H1 (cell line): ENCODE measurements around the gene ZNF750. TPM values are rescaled to one million over a fixed set of nuclear protein-coding genes. Genes with fewer than 3 reads are reported as not detected.

Source experiments
- CTCF ChIA-PET: fragments of 300-600 bp; sonication (Branson Sonifier 250); formaldehyde crosslinking; loops from one replicate; lab custom pipeline; 2021; ENCODE audit not compliant: partially characterized antibody; lab: Charles Lee
- POLR2A ChIA-PET: fragments of 300-600 bp; sonication (Branson Sonifier 250); formaldehyde crosslinking; loops from one replicate; lab custom pipeline; 2021; ENCODE audit warnings: inconsistent platforms; ENCODE audit not compliant: partially characterized antibody; lab: Charles Lee
- DNase-seq, 2 experiments: peaks; one replicate each; pipeline versions ENCODE4 v3.0.0 to v3.0.0-alpha.2; 2010 to 2022; ENCODE audit warnings: low spot score in 2 of 2, low read depth in 1 of 2, mixed read lengths in 1 of 2
- FAIRE-seq: peaks from 2 replicates; lab custom pipeline; 2011; peaks lifted over from hg19 to GRCh38; lab: Jason Lieb, UNC
- H2AFZ ChIP-seq: 2 replicates; pipeline ENCODE4 v1.8.1; 2012; ENCODE audit warnings: low read length, inconsistent platforms
- H2AK5ac ChIP-seq: 2 replicates; pipeline ENCODE4 v1.6.1; 2013; ENCODE audit warnings: low read depth, low read length
- H2BK120ac ChIP-seq: replicated peaks from 2 replicates; pipeline ENCODE3; 2013; ENCODE audit warnings: low read depth, low read length, inconsistent platforms
- H2BK12ac ChIP-seq: 2 replicates; pipeline ENCODE4 v1.6.1; 2013; ENCODE audit warnings: low read depth, low read length
- H2BK15ac ChIP-seq: 2 replicates; pipeline ENCODE4 v1.6.1; 2013; ENCODE audit warnings: low read length
- H2BK20ac ChIP-seq: 2 replicates; pipeline ENCODE4 v1.6.1; 2013; ENCODE audit warnings: low read length
- H2BK5ac ChIP-seq: 2 replicates; pipeline ENCODE4 v1.6.1; 2013; ENCODE audit warnings: low read depth, low read length
- H3K14ac ChIP-seq: 2 replicates; pipeline ENCODE4 v1.6.1; 2013; ENCODE audit warnings: inconsistent platforms; ENCODE audit not compliant: insufficient read length
- H3K18ac ChIP-seq: 2 replicates; pipeline ENCODE4 v1.6.1; 2013; ENCODE audit warnings: low read length; ENCODE audit errors: extremely low read depth
- H3K23ac ChIP-seq: 2 replicates; pipeline ENCODE4 v1.6.1; 2013; ENCODE audit warnings: inconsistent platforms; ENCODE audit not compliant: insufficient read length
- H3K23me2 ChIP-seq: 2 replicates; pipeline ENCODE4 v1.6.1; 2013; ENCODE audit warnings: low read depth, low read length
- H3K27ac ChIP-seq: 2 replicates; pipeline ENCODE4 v1.6.1; 2011; ENCODE audit warnings: low read depth, low read length, inconsistent platforms
- H3K27me3 ChIP-seq, 4 experiments: replicated peaks in 1 of 4; 1 replicate in 1 of 4; 2 replicates in 3 of 4; pipeline versions ENCODE4 v1.6.1 to v1.8.1; 2011 to 2013; ENCODE audit warnings: low read length in 3 of 4, mild to moderate bottlenecking in 3 of 4, inconsistent platforms in 2 of 4, mixed read lengths in 2 of 4, moderate library complexity in 1 of 4; ENCODE audit not compliant: control insufficient read depth in 3 of 4, insufficient read depth in 3 of 4; ENCODE audit errors: extremely low read depth in 1 of 4
- H3K36me3 ChIP-seq, 4 experiments: 2 replicates each; pipeline versions ENCODE4 v1.6.1 to v1.8.1; 2011 to 2013; ENCODE audit warnings: mild to moderate bottlenecking in 4 of 4, low read length in 3 of 4, moderate library complexity in 2 of 4, control low read depth in 1 of 4, inconsistent platforms in 1 of 4; ENCODE audit not compliant: insufficient read depth in 4 of 4, control insufficient read depth in 2 of 4
- H3K4ac ChIP-seq: replicated peaks from 2 replicates; pipeline ENCODE3; 2013; ENCODE audit warnings: low read length, low read depth, mixed read lengths, inconsistent platforms; ENCODE audit not compliant: insufficient read length
- H3K4me1 ChIP-seq, 4 experiments: replicated peaks in 1 of 4; 1 replicate in 1 of 4; 2 replicates in 3 of 4; pipeline versions ENCODE4 v1.6.1 to v1.8.1; 2011 to 2013; ENCODE audit warnings: low read length in 3 of 4, inconsistent platforms in 2 of 4, mixed read lengths in 1 of 4; ENCODE audit not compliant: insufficient read depth in 4 of 4, control insufficient read depth in 3 of 4
- H3K4me2 ChIP-seq, 2 experiments: 2 replicates each; pipeline versions ENCODE4 v1.6.1 to v1.8.1; 2011 to 2013; ENCODE audit warnings: low read depth in 2 of 2, low read length in 2 of 2, control low read depth in 1 of 2, inconsistent platforms in 1 of 2, mild to moderate bottlenecking in 1 of 2; ENCODE audit not compliant: insufficient read depth in 1 of 2
- H3K4me3 ChIP-seq, 4 experiments: fragments of 200-600, 300-600 bp in 1 of 4; sonication (generic), shearing (Covaris generic), sonication (Bioruptor Twin) in 1 of 4; 2 replicates each; pipeline versions ENCODE4 v1.5.1 to v1.8.1; 2011 to 2016; ENCODE audit warnings: low read length in 4 of 4, low read depth in 3 of 4, control low read depth in 2 of 4, inconsistent platforms in 2 of 4, mild to moderate bottlenecking in 2 of 4, mixed read lengths in 1 of 4, moderate library complexity in 1 of 4; ENCODE audit not compliant: insufficient read depth in 2 of 4; ENCODE audit errors: extremely low read depth in 1 of 4
- H3K56ac ChIP-seq: replicated peaks from 2 replicates; pipeline ENCODE3; 2013; ENCODE audit warnings: low read depth, mild to moderate bottlenecking, mixed read lengths, low read length, inconsistent platforms; ENCODE audit not compliant: insufficient read length
- H3K79me1 ChIP-seq: 2 replicates; pipeline ENCODE4 v1.6.1; 2013; ENCODE audit warnings: low read depth, low read length, control low read depth
- H3K79me2 ChIP-seq, 2 experiments: 2 replicates each; pipeline versions ENCODE4 v1.6.1 to v1.8.1; 2012 to 2013; ENCODE audit warnings: low read length in 2 of 2, mild to moderate bottlenecking in 2 of 2, inconsistent platforms in 1 of 2; ENCODE audit not compliant: insufficient read depth in 2 of 2, control insufficient read depth in 1 of 2
- H3K9ac ChIP-seq, 4 experiments: replicated peaks in 1 of 4; 1 replicate in 1 of 4; 2 replicates in 3 of 4; pipeline versions ENCODE4 v1.6.1 to v1.8.1; 2011 to 2013; ENCODE audit warnings: low read depth in 3 of 4, low read length in 3 of 4, control low read depth in 2 of 4, mild to moderate bottlenecking in 2 of 4, moderate library complexity in 2 of 4, inconsistent platforms in 1 of 4; ENCODE audit errors: extremely low read depth in 1 of 4
- H3K9me3 ChIP-seq, 2 experiments: 2 replicates each; pipeline versions ENCODE4 v1.6.1 to v1.8.1; 2012 to 2013; ENCODE audit warnings: mild to moderate bottlenecking in 2 of 2, moderate library complexity in 2 of 2, control low read depth in 1 of 2, inconsistent platforms in 1 of 2, low read depth in 1 of 2, low read length in 1 of 2, mixed read lengths in 1 of 2; ENCODE audit not compliant: insufficient read depth in 2 of 2
- H4K20me1 ChIP-seq, 2 experiments: replicated peaks in 1 of 2; 2 replicates each; pipeline versions ENCODE3 to v1.8.1; 2011 to 2013; ENCODE audit warnings: inconsistent platforms in 2 of 2, low read length in 2 of 2, mild to moderate bottlenecking in 1 of 2; ENCODE audit not compliant: insufficient read depth in 2 of 2, control insufficient read depth in 1 of 2
- H4K5ac ChIP-seq: 2 replicates; pipeline ENCODE4 v1.6.1; 2013; ENCODE audit warnings: low read length, low read depth, mixed read lengths, inconsistent platforms; ENCODE audit not compliant: insufficient read length
- H4K8ac ChIP-seq: 2 replicates; pipeline ENCODE4 v1.8.0; 2013; ENCODE audit warnings: mild to moderate bottlenecking, moderate library complexity, low read length, inconsistent platforms; ENCODE audit not compliant: insufficient read depth; ENCODE audit errors: extremely low read depth
- H4K91ac ChIP-seq: replicated peaks from 2 replicates; pipeline ENCODE3; 2013; ENCODE audit warnings: low read length, mixed read lengths, inconsistent platforms; ENCODE audit not compliant: insufficient read length
- CBX5 ChIP-seq: fragments of 300-800, 300-1000 bp; sonication (generic); IDR thresholded peaks from 2 replicates; pipeline ENCODE4 v1.7.1; 2016; ENCODE audit warnings: antibody characterized with exemption, low read length, low read depth
- CREB1 ChIP-seq: IDR thresholded peaks from 2 replicates; pipeline ENCODE4 v1.6.1; 2012; ENCODE audit warnings: inconsistent platforms
- CTCF ChIP-seq, 3 experiments: IDR thresholded peaks; 1 replicate in 2 of 3; 2 replicates in 1 of 3; pipeline versions ENCODE4 v1.5.1 to v1.6.1; 2011; ENCODE audit warnings: low read length in 3 of 3, mild to moderate bottlenecking in 3 of 3, inconsistent platforms in 2 of 3, low read depth in 1 of 3, moderate library complexity in 1 of 3; ENCODE audit not compliant: insufficient read depth in 1 of 3; ENCODE audit errors: control extremely low read depth in 1 of 3
- HDAC2 ChIP-seq, 2 experiments: fragments of 300-600 bp in 1 of 2; sonication (generic) in 1 of 2; IDR thresholded peaks; 2 replicates each; pipeline ENCODE4 v1.6.1; 2011 to 2012; ENCODE audit warnings: low read depth in 2 of 2, low read length in 2 of 2, mild to moderate bottlenecking in 2 of 2, moderate library complexity in 2 of 2, borderline replicate concordance in 1 of 2, inconsistent platforms in 1 of 2
- NRF1 ChIP-seq: IDR thresholded peaks from 2 replicates; pipeline ENCODE4 v1.6.1; 2011; ENCODE audit warnings: mild to moderate bottlenecking, low read depth, low read length, improper control_type of control experiment
- RNF2 ChIP-seq: fragments of 200-900, 300-1000 bp; sonication (generic); IDR thresholded peaks from 2 replicates; pipeline ENCODE4 v1.7.1; 2016; ENCODE audit warnings: borderline replicate concordance, low read depth, mild to moderate bottlenecking, antibody characterized with exemption, low read length; ENCODE audit not compliant: poor library complexity, severe bottlenecking; ENCODE audit errors: missing control alignments
- SIX5 ChIP-seq: IDR thresholded peaks from 2 replicates; pipeline ENCODE4 v1.6.1; 2011; ENCODE audit warnings: mild to moderate bottlenecking, low read depth, low read length
- SP1 ChIP-seq: IDR thresholded peaks from 2 replicates; pipeline ENCODE4 v1.6.1; 2011; ENCODE audit warnings: low read depth, low read length
- TAF7 ChIP-seq: optimal IDR thresholded peaks from 2 replicates; pipeline ENCODE3; 2011; ENCODE audit warnings: low read depth, mild to moderate bottlenecking, inconsistent platforms, low read length, moderate library complexity, borderline replicate concordance
- WGBS, 2 experiments: shearing (Covaris generic) in 1 of 2; methylation state at CpG; one replicate each; pipeline versions ENCODE4 v1.1.6 to v1.1.7; 2013 to 2015; ENCODE audit warnings: low lambda C conversion rate in 2 of 2, mixed read lengths in 2 of 2, inconsistent platforms in 1 of 2, low coverage in 1 of 2, missing lambda C conversion rate in 1 of 2; ENCODE audit not compliant: insufficient replicate concordance in 2 of 2, insufficient coverage in 1 of 2, insufficient read length in 1 of 2; ENCODE audit errors: extremely low coverage in 1 of 2, missing lambda C conversion rate in 1 of 2; 5-methylcytosine and 5-hydroxymethylcytosine counted together
- polyA plus RNA-seq, 7 experiments: library from polyadenylated mRNA; depleted of rRNA in 3 of 7; stranded (reverse) in 5 of 7; unstranded in 2 of 7; fragments of >200 nt in 5 of 7; fragments of 200-250 nt in 2 of 7; gene quantifications; 1 replicate in 5 of 7; 2 replicates in 1 of 7; 4 replicates in 1 of 7; pipeline versions ENCODE4 v1.2.1 to v1.2.3, GENCODE V29; 2011 to 2013; ENCODE audit warnings: missing spikeins in 2 of 7, mixed read lengths in 2 of 7
- total RNA-seq: library from RNA; stranded (reverse); fragmentation: NEBNext Ultra II Directional; extraction: Animal tissue kit (Norgen Biotek cat#: 25700); gene quantifications from 2 replicates; pipeline ENCODE4 v1.2.1, GENCODE V29; 2021

The ZNF750 gene
- total and polyA plus RNA-seq, 2 of the 8 experiments (the other 6 are each of a cell fraction or from before 2014, with no cell fraction given): not detected

GRCh38 chr17:82846061-82846691 is 6.4 kb upstream of the ZNF750 start:
- CTCF ChIA-PET: interaction anchor here (1.2 kb wide), 1 partner anchor 71 kb away, joined by 4 read pairs; no protein-coding TSS in a partner anchor
- TF ChIP-seq CBX5 (no peak), CTCF (IDR thresholded peaks at IDR 0.05; ENCODE audit: control extremely low read depth in 1 of 3, insufficient read depth in 1 of 3, low read depth in 1 of 3, low read length in 3 of 3) (no peak), RNF2 (no peak), CREB1 (no peak), NRF1 (no peak), SP1 (no peak), TAF7 (no peak), SIX5 (no peak), HDAC2 (IDR thresholded peaks at IDR 0.05; ENCODE audit: borderline replicate concordance in 1 of 2, low read depth in 2 of 2, low read length in 2 of 2) (no peak)

More at GRCh38 chr17:82846061-82846691, 6.4 kb upstream of the ZNF750 start:
- DNase-seq: no peak
- Histone ChIP-seq H3K27me3 (no peaks in the 10 kb centered on the region), H3K79me1 (peaks cover 5% of the 10 kb centered on the region; the same call in 1 of the 2 replicates), H2BK5ac (no peak overlapping the region), H3K14ac (no peak overlapping the region), H2AK5ac (no peak overlapping the region), H3K79me2 (no peaks in the 10 kb centered on the region; a peak in 1 of 4 replicates), H3K9ac (no peak overlapping the region), H2BK12ac (no peak overlapping the region), H3K56ac (no peak overlapping the region), H2BK15ac (no peak overlapping the region), H2AFZ (no peak overlapping the region), H3K36me3 (peaks cover 0 to 6% (median 0%) of the 10 kb centered on the region in 4 experiments; a peak in 2 of 8 replicates), H4K20me1 (peaks cover 0 to 2% of the 10 kb centered on the region in 2 experiments), H3K23ac (no peak overlapping the region), H3K18ac (no peak overlapping the region), H3K4me3 (no peak overlapping the region), H3K4ac (no peak overlapping the region), H3K4me1 (no peaks in the 10 kb centered on the region), H4K91ac (no peak overlapping the region), H2BK120ac (no peak overlapping the region), H2BK20ac (no peak overlapping the region), H4K8ac (no peak overlapping the region), H3K9me3 (peaks cover 0 to 7% of the 10 kb centered on the region in 2 experiments; a peak in 1 of 4 replicates), H3K4me2 (no peak overlapping the region), H4K5ac (no peak overlapping the region), H3K23me2 (no peaks in the 10 kb centered on the region), H3K27ac (no peak overlapping the region)
- no peak for FAIRE-seq
- POLR2A ChIA-PET: no interaction called here
- 85% methylated on average over 23 of the region's 25 CpGs; no CpG with 5 or more reads in 1 of the 2 experiments for WGBS, 2 experiments
